Activated CD4-positive, CD25-positive, alpha-beta regulatory T cell treated with anti-CD3 and anti-CD28 coated beads, Interleukin-2, amount 50 U/mL, for 16 hours (primary cell): ENCODE data around the gene MITF.

ENCODE experiments used
- DNase-seq: peaks from one replicate; pipeline ENCODE4 v3.0.0-alpha.2; 2020; ENCODE audit warnings: low read depth, low spot score

The MITF gene

GRCh38 chr3:69838217-69838616 lies 99.0 kb downstream of the MITF start:
- no peak for DNase-seq

- no peak for DNase-seq
Observed at GRCh38 chr3:69838696-69839515, 99.6 kb downstream of the MITF start.

GRCh38 chr3:69842351-69842750 lies 103.1 kb downstream of the MITF start:
- DNase-seq, result no peak

GRCh38 chr3:69842789-69843188 lies 103.5 kb downstream of the MITF start:
- DNase-seq, result no peak

GRCh38 chr3:69844706-69845105 lies 105.4 kb downstream of the MITF start:
- no peak for DNase-seq

GRCh38 chr3:69847303-69847702 lies 108.0 kb downstream of the MITF start:
- no peak for DNase-seq

GRCh38 chr3:69848113-69848512 lies 108.8 kb downstream of the MITF start:
- no peak for DNase-seq

- no peak for DNase-seq
Observed at GRCh38 chr3:69850849-69851248, 111.6 kb downstream of the MITF start.

GRCh38 chr3:69853027-69853426 lies 113.8 kb downstream of the MITF start:
- DNase-seq, result no peak

GRCh38 chr3:69855436-69856162 lies 116.3 kb downstream of the MITF start:
- no peak for DNase-seq

GRCh38 chr3:69856965-69857705 lies 117.9 kb downstream of the MITF start:
- DNase-seq, result no peak

- DNase-seq, result no peak
Observed at GRCh38 chr3:69861556-69861955, 122.3 kb downstream of the MITF start.

- DNase-seq, result no peak
Observed at GRCh38 chr3:69864141-69864540, 124.9 kb downstream of the MITF start.

GRCh38 chr3:69864766-69865165 lies 125.5 kb downstream of the MITF start:
- no peak for DNase-seq

GRCh38 chr3:69865925-69866679 lies 126.8 kb downstream of the MITF start:
- DNase-seq, result no peak

GRCh38 chr3:69866988-69867720 lies 127.9 kb downstream of the MITF start:
- DNase-seq, result no peak

GRCh38 chr3:69867941-69868505 lies 128.8 kb downstream of the MITF start:
- DNase-seq, result no peak

- no peak for DNase-seq
Observed at GRCh38 chr3:69868841-69869420, 129.7 kb downstream of the MITF start.

- no peak for DNase-seq
Observed at GRCh38 chr3:69869643-69870042, 130.4 kb downstream of the MITF start.

GRCh38 chr3:69871251-69871650 lies 132.0 kb downstream of the MITF start:
- no peak for DNase-seq
